CD4-positive, alpha-beta T cell treated with Interleukin-6 at 100 ng/mL for 8 hours (primary cell): Measurements from ENCODE around the gene DCAF8L2.
"Not testable (repeated sequence)": the region's sequence is repeated elsewhere in the genome, so short reads cannot be mapped to it uniquely, and the experiment has no call there.

Source experiments
- DNase-seq: peaks from one replicate; pipeline ENCODE4 v3.0.0-alpha.2; 2020; ENCODE audit warnings: mixed read lengths, low spot score

Gene DCAF8L2

GRCh38 chrX:27679281-27679680, 89.1 kb downstream of the DCAF8L2 start:
- no peak for DNase-seq

GRCh38 chrX:27680726-27681125, 90.6 kb downstream of the DCAF8L2 start:
- no peak for DNase-seq

DNA sequence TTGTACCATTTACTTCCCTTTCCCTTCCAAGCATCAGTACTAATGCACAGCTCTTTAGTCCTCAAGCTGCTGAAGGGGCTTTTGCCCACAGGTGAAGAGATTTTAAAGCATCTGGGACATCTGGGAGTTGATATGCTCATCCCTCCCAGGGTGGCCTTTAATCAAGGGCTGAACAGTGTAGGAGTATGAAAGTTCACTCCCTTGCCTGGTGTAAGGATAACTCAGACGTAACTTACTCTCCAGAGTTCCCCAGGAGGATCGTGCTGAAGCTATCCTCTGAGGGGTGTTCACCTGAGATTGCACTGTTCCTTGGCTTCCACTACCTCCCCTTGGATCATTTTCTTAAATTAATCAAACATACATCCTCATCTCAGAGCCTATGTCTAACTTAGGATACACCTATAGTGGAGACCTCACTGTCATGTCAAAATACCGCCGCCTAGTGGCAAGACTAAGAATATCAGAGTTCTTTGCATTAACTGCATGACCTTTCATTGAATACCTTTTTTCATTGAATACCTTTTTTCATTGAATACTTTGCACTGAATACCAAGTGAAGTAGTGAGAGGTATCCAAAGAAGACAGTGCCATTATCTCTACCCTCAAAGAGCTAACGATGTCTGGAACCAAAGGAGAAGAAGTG, 93.5 kb downstream of the DCAF8L2 start:
- DNase-seq: not testable (repeated sequence)

GRCh38 chrX:27694667-27695066, 104.5 kb downstream of the DCAF8L2 start:
- DNase-seq: no peak

DNA sequence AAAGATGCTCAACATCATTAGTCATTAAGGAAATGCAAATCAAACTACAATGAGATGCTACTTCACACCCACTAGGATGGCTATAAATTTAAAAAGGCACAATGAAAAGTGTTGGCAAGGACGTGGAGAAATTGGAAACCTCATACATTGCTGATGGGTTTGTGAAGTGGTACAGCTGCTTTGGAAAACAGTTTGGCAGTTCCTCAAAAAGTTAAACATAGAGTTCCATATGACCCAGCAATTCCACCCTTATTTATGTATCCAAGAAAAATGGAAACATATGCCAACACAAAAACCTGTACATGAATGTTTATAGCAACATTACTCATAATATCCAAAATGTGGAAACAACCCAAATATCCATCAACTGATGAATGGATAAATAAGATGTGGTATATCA, 116.4 kb downstream of the DCAF8L2 start:
- no peak for DNase-seq

- DNase-seq: no peak
Measured at GRCh38 chrX:27715610-27716009, 125.5 kb downstream of the DCAF8L2 start.

DNA sequence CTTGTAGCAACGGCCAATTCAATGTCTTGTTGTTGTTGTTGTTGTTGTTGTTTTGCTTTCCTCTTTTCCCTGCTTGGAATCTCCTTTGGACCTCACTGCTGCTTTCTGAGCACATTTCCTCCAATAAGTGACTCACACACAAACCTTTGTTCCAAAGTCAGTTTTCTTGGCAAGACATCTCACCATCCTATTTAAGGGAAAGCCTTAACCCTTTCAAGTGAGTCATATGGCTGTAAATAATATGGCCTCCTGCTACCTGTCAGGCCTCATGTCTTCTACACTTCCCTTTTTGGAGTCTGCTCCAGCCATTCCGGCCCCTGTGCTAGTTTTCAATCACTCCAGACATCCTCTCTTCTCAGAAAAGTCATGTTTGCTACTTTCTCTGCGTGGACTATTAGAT, 138.1 kb downstream of the DCAF8L2 start:
- DNase-seq: no peak

GRCh38 chrX:27731962-27732361, 141.8 kb downstream of the DCAF8L2 start:
- DNase-seq: no peak

GRCh38 chrX:27735914-27736313, 145.8 kb downstream of the DCAF8L2 start:
- no peak for DNase-seq

GRCh38 chrX:27740933-27741332, 150.8 kb downstream of the DCAF8L2 start:
- DNase-seq: no peak

- DNase-seq: not testable (repeated sequence)
Measured at GRCh38 chrX:27743521-27743920, 153.4 kb downstream of the DCAF8L2 start.

- no peak for DNase-seq
Measured at GRCh38 chrX:27746516-27746915, 156.4 kb downstream of the DCAF8L2 start.

DNA sequence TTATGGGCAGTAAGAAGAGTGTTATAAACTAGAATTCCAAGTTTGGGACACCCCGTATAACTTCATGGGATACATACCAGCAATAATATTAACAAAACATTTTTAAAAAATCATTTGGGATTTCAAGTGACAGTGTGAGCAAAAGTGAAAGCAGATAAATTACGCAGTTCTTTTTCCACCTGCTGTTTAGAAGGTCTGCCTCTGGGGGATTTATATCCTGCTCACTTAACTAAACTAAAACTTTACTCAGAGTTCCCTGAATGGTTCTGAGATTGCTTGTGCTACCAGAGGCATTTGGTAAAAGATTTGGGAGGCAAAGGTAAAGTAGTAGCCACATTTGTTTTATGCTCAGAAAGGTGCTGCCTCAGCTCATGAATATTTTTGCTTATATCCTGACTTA, 160.2 kb downstream of the DCAF8L2 start:
- not testable (repeated sequence) for DNase-seq

DNA sequence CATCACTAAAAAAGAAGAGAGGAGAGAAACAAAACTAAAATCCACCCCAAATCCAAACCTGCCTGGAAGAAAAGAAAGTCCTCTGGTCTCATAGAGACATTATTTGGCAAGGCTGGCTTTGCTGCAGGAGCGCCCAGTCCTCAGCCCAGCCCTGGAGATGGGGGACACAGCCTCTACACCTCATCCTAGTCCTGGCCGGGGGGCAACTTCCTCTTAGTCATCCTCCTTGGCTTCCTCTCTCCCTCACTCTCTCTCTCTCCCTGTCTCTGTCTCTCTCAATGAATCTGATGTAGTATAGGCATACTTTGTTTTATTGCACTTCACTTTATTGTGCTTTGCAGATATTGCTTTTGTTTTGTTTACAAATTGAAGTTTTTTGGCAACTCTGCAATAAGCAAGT, 161.8 kb downstream of the DCAF8L2 start:
- no peak for DNase-seq

DNA sequence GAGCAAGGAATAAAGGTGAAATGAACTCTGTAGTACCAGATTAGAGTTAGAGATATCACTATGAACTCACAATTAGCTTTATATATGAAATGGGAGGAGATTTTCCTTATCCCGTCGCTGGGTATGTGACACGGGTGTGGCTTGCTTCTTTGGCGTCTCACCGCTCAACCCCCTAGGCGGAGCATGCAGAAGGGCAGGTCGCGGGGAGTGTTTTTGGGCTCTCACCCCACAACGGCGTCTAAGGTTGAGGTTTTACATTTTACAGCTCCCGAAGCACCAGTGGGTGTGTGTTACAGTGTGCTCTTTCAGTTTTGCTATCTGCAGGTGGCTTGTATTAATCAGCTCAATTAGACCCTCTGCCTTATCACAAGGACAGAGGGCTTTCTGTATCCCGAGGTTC, 175.6 kb downstream of the DCAF8L2 start:
- no peak for DNase-seq

DNA sequence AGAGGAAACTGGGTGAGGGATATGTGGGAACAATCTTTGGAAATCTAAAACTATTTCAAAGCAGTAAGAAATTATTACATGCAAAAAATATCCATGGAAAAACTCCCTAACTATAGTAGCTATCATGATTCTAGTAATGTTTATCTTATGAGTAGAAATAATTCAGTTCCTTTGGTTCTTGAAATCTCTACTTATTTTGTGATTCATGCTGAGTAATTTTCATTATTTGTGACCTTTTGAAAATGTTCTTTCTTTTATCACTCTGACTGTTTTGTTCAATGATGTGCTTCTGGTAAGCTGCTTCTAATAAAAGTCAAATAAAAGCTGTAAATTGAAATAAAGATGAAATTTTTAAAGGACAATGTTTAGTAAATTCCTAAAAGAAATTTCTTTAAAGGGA, 177.2 kb downstream of the DCAF8L2 start:
- DNase-seq: no peak

- no peak for DNase-seq
Measured at GRCh38 chrX:27775984-27776383, 185.8 kb downstream of the DCAF8L2 start.

GRCh38 chrX:27796640-27797257, 206.6 kb downstream of the DCAF8L2 start:
- DNase-seq: no peak

- DNase-seq: no peak
Measured at GRCh38 chrX:27797575-27797974, 207.4 kb downstream of the DCAF8L2 start.
